K562 (cell line): ENCODE results near the gene MYBPC3. TPM values are rescaled to one million over a fixed set of nuclear protein-coding genes. Genes with fewer than 3 reads are reported as not detected.

Experiments used
- CBFB ChIP-seq: sonication (generic); formaldehyde crosslinking; IDR thresholded peaks from 2 replicates; pipeline ENCODE4 v1.4.0; 2020; ENCODE audit warnings: mild to moderate bottlenecking, missing genetic modification reagents
- CHD1 ChIP-seq: fragments of 200-600 bp; sonication (generic); IDR thresholded peaks from one replicate; pipeline ENCODE4 v1.6.1; 2012; ENCODE audit warnings: mild to moderate bottlenecking, moderate library complexity, low read length, inconsistent platforms
- CSDE1 ChIP-seq, 2 experiments: fragments of 450-650 bp; IDR thresholded peaks; 2 replicates each; pipeline ENCODE4 v1.6.1; 2016; ENCODE audit warnings: mild to moderate bottlenecking in 1 of 2
- HNRNPH1 ChIP-seq: fragments of 200-400 bp; formaldehyde crosslinking; optimal IDR thresholded peaks from 2 replicates; pipeline ENCODE3; 2017; ENCODE audit warnings: low read depth, mild to moderate bottlenecking, low read length, moderate library complexity
- KLF1 ChIP-seq: fragments of 450-650 bp; IDR thresholded peaks from 2 replicates; pipeline ENCODE4 v1.6.1; 2016; ENCODE audit warnings: missing genetic modification characterization, missing compliant biosample characterization
- KLF10 ChIP-seq: fragments of 250-450 bp; sonication (Bioruptor Pico); IDR thresholded peaks from 2 replicates; pipeline ENCODE4 v1.6.1; 2021; ENCODE audit warnings: matching md5 sums
- MAZ ChIP-seq, 2 experiments: fragments of 450-650 bp in 1 of 2; sonication (generic) in 1 of 2; formaldehyde crosslinking; IDR thresholded peaks in 1 of 2; conservative IDR thresholded peaks in 1 of 2; 2 replicates each; pipeline versions ENCODE4 v1.4.0 to v1.5.0; 2020; ENCODE audit warnings: mild to moderate bottlenecking in 1 of 2, missing genetic modification reagents in 1 of 2
- PHTF2 ChIP-seq: fragments of 250-450 bp; sonication (Bioruptor Pico); IDR thresholded peaks from 2 replicates; pipeline ENCODE4 v1.5.0; 2021; ENCODE audit warnings: mild to moderate bottlenecking
- RBM39 ChIP-seq: fragments of 200-400 bp; formaldehyde crosslinking; optimal IDR thresholded peaks from 2 replicates; pipeline ENCODE3; 2018; ENCODE audit warnings: low read depth, low read length
- SMAD3 ChIP-seq: fragments of 450-650 bp; formaldehyde crosslinking; conservative IDR thresholded peaks from 2 replicates; pipeline ENCODE4 v1.4.0; 2020; ENCODE audit warnings: mild to moderate bottlenecking
- SMARCC2 ChIP-seq: fragments of 450-650 bp; IDR thresholded peaks from 2 replicates; pipeline ENCODE4 v1.6.1; 2017; ENCODE audit warnings: antibody characterized with exemption, moderate library complexity, mild to moderate bottlenecking, low read depth
- ZKSCAN3 ChIP-seq: fragments of 250-450 bp; sonication (Bioruptor Pico); IDR thresholded peaks from 2 replicates; pipeline ENCODE4 v1.4.0; 2020
- ZNF134 ChIP-seq: fragments of 250-450 bp; sonication (Bioruptor Pico); conservative IDR thresholded peaks from 2 replicates; pipeline ENCODE4 v1.4.0; 2020
- ZNF444 ChIP-seq: fragments of 250-450 bp; sonication (Bioruptor Pico); IDR thresholded peaks from 2 replicates; pipeline ENCODE4 v1.4.0; 2020; ENCODE audit warnings: mild to moderate bottlenecking, moderate library complexity
- ZNF561 ChIP-seq: fragments of 450-650 bp; formaldehyde crosslinking; conservative IDR thresholded peaks from 2 replicates; pipeline ENCODE4 v1.4.0; 2020; ENCODE audit warnings: mild to moderate bottlenecking, moderate library complexity
- ZNF583 ChIP-seq: fragments of 250-450 bp; sonication (Bioruptor Pico); IDR thresholded peaks from 2 replicates; pipeline ENCODE4 v1.4.0; 2020
- ZNF668 ChIP-seq: fragments of 250-450 bp; sonication (Bioruptor Pico); IDR thresholded peaks from 2 replicates; pipeline ENCODE4 v1.8.0; 2022; ENCODE audit warnings: mild to moderate bottlenecking, inconsistent platforms
- ZNF76 ChIP-seq: fragments of 250-450 bp; sonication (Bioruptor Pico); IDR thresholded peaks from 2 replicates; pipeline ENCODE4 v1.4.0; 2020; ENCODE audit warnings: mild to moderate bottlenecking, moderate library complexity, borderline replicate concordance
- ZNF77 ChIP-seq: fragments of 250-450 bp; sonication (Bioruptor Pico); IDR thresholded peaks from 2 replicates; pipeline ENCODE4 v1.5.0; 2020
- ZNF778 ChIP-seq: fragments of 450-650 bp; formaldehyde crosslinking; IDR thresholded peaks from 2 replicates; pipeline ENCODE4 v1.4.0; 2020; ENCODE audit warnings: mild to moderate bottlenecking, moderate library complexity
- polyA plus RNA-seq, 8 experiments: library from polyadenylated mRNA; depleted of rRNA in 4 of 8; stranded (reverse) in 5 of 8; unstranded in 3 of 8; fragments of >200 nt; fragmentation: Nextera tagmentation in 2 of 8; fragmentation: Illumina TruSeq in 1 of 8; extraction: Ambion mirVana in 2 of 8; extraction: Trizol in 1 of 8; gene quantifications; 2 replicates each; pipeline versions ENCODE4 v1.2.1 to v1.2.3, GENCODE V29; 2011 to 2014; ENCODE audit warnings: inconsistent platforms in 1 of 8, missing spikeins in 1 of 8
- total RNA-seq, 7 experiments: library from RNA; depleted of rRNA in 6 of 7; stranded (reverse); fragments of >200 nt in 6 of 7; fragmentation: Illumina TruSeq in 2 of 7; extraction: Trizol in 2 of 7; gene quantifications; 2 replicates each; pipeline versions ENCODE4 v1.2.1 to v1.2.3, GENCODE V29; 2011 to 2021; ENCODE audit warnings: low replicate concordance in 1 of 7
- TF ChIP-seq, protein P1 (sequence below): sonication (generic); formaldehyde crosslinking; IDR thresholded peaks from 2 replicates; pipeline ENCODE4 v1.8.0; 2022; ENCODE audit warnings: mild to moderate bottlenecking, missing genetic modification reagents, borderline replicate concordance
- TF ChIP-seq, protein P2 (sequence below): fragments of 450-650 bp; formaldehyde crosslinking; IDR thresholded peaks from 2 replicates; pipeline ENCODE4 v1.4.0; 2020; ENCODE audit warnings: mild to moderate bottlenecking, moderate library complexity
- TF ChIP-seq, protein P3 (sequence below): fragments of 250-450 bp; sonication (Bioruptor Pico); IDR thresholded peaks from 2 replicates; pipeline ENCODE4 v1.8.0; 2022; ENCODE audit warnings: inconsistent platforms

MYBPC3 gene
- total and polyA plus RNA-seq, 9 of the 15 experiments (the other 6 are each of a cell fraction or from before 2014, with no cell fraction given): 0.01 TPM; not detected in 8

DNA sequence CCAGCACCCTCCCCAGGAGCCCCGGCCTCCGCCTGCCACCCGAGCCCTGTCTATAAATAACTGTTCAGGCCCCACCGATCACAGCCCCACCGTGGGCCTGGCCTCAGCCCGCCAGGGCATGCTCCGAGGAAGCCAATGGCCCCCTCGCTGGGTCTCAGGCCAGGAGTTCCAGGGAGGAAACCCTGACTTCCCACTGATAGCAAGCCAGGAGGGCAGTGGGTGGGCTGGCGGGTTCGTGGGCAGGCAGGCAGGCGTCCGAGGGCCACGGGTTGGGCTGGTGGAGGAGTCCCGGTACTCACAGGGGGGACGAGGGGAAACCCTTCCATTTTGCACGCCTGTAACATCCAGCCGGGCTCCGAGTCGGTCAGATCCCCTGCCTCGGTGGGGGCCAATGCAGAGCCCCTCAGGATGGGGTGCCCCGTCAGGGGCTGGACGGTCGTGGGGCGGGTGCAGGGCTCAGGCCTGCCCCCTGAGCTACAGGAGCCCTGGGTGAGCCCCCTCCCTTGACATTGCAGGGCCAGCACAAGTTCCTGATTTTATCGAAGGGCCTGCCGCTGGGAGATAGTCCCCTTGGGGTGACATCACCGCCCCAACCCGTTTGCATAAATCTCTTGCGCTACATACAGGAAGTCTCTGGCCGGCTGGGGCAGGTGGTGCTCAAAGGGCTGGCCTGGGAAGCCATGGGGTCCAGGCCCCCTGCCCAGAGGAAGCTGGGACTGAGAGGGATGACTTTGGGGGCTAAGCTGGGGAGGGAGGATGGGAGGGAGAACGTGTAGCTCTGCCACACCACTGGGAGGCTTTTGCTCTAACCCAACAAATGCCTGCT is 25.7 kb upstream of the MYBPC3 start, which contains the start of gene SPI1 (continued):
- TF ChIP-seq ZNF77 (no peak), PHTF2 (CRISPR knock-in tag) (no peak), CSDE1 (IDR thresholded peaks at IDR 0.05) (no peak), ZNF778 (CRISPR knock-in tag) (no peak), RBM39 (no peak), KLF10 (CRISPR knock-in tag) (no peak), ZKSCAN3 (CRISPR knock-in tag) (no peak), ZNF583 (CRISPR knock-in tag) (no peak), CBFB (CRISPR knock-in tag) (no peak), HNRNPH1 (no peak), ZNF134 (CRISPR knock-in tag) (no peak), ZNF76 (no peak), ZNF444 (no peak), MAZ (CRISPR knock-in tag; conservative IDR thresholded peaks at IDR 0.05 in 1 of 2, IDR thresholded peaks at IDR 0.05 in 1 of 2) (peak; percentile 94 to 97), SMAD3 (CRISPR knock-in tag) (no peak), ZNF561 (CRISPR knock-in tag) (no peak), CHD1 (no peak), SMARCC2 (peak; percentile 88), ZNF668 (CRISPR knock-in tag) (no peak), KLF1 (no peak)
- TF ChIP-seq, protein P1, sequence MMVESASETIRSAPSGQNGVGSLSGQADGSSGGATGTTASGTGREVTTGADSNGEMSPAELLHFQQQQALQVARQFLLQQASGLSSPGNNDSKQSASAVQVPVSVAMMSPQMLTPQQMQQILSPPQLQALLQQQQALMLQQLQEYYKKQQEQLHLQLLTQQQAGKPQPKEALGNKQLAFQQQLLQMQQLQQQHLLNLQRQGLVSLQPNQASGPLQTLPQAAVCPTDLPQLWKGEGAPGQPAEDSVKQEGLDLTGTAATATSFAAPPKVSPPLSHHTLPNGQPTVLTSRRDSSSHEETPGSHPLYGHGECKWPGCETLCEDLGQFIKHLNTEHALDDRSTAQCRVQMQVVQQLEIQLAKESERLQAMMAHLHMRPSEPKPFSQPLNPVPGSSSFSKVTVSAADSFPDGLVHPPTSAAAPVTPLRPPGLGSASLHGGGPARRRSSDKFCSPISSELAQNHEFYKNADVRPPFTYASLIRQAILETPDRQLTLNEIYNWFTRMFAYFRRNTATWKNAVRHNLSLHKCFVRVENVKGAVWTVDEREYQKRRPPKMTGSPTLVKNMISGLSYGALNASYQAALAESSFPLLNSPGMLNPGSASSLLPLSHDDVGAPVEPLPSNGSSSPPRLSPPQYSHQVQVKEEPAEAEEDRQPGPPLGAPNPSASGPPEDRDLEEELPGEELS (CRISPR knock-in tag): no peak
- TF ChIP-seq, protein P2, sequence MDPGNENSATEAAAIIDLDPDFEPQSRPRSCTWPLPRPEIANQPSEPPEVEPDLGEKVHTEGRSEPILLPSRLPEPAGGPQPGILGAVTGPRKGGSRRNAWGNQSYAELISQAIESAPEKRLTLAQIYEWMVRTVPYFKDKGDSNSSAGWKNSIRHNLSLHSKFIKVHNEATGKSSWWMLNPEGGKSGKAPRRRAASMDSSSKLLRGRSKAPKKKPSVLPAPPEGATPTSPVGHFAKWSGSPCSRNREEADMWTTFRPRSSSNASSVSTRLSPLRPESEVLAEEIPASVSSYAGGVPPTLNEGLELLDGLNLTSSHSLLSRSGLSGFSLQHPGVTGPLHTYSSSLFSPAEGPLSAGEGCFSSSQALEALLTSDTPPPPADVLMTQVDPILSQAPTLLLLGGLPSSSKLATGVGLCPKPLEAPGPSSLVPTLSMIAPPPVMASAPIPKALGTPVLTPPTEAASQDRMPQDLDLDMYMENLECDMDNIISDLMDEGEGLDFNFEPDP (CRISPR knock-in tag): no peak
- TF ChIP-seq, protein P3, sequence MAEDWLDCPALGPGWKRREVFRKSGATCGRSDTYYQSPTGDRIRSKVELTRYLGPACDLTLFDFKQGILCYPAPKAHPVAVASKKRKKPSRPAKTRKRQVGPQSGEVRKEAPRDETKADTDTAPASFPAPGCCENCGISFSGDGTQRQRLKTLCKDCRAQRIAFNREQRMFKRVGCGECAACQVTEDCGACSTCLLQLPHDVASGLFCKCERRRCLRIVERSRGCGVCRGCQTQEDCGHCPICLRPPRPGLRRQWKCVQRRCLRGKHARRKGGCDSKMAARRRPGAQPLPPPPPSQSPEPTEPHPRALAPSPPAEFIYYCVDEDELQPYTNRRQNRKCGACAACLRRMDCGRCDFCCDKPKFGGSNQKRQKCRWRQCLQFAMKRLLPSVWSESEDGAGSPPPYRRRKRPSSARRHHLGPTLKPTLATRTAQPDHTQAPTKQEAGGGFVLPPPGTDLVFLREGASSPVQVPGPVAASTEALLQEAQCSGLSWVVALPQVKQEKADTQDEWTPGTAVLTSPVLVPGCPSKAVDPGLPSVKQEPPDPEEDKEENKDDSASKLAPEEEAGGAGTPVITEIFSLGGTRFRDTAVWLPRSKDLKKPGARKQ (CRISPR knock-in tag): no peak
